PC-9 (cell line): Measurements from ENCODE around the gene FN3K. TPM values are rescaled to one million over a fixed set of nuclear protein-coding genes. Genes with fewer than 3 reads are reported as not detected.

Experiments
- BruUV-seq: library from RNA; stranded (reverse); fragments of 400-500 nt; replicated peaks from 2 replicates; lab custom pipeline; 2021; lab: Mats Ljungman, UMichigan
- CTCF ChIA-PET: fragments of 300-600 bp; sonication (Branson Sonifier 250); formaldehyde crosslinking; loops from one replicate; lab custom pipeline; 2022; ENCODE audit warnings: antibody characterized with exemption; lab: Charles Lee
- POLR2A ChIA-PET: fragments of 300-600 bp; sonication (Branson Sonifier 250); formaldehyde crosslinking; loops from one replicate; lab custom pipeline; 2022; ENCODE audit warnings: antibody characterized with exemption; ENCODE audit not compliant: unreplicated experiment; lab: Charles Lee
- DNase-seq, 2 experiments: peaks; one replicate each; pipeline versions ENCODE4 v3.0.0 to v3.0.0-alpha.2; 2015 to 2022; ENCODE audit warnings: mixed read lengths in 1 of 2
- H2AFZ ChIP-seq: fragments of 200-600 bp; sonication (generic); 2 replicates; pipeline ENCODE4 v1.8.1; 2017; ENCODE audit warnings: antibody characterized with exemption
- H3F3A ChIP-seq: fragments of 200-600 bp; sonication (generic); 2 replicates; pipeline ENCODE4 v1.8.1; 2017; ENCODE audit warnings: antibody characterized with exemption, mild to moderate bottlenecking, low read depth; ENCODE audit not compliant: insufficient read depth
- H3K27ac ChIP-seq: fragments of 200-600 bp; sonication (generic); 2 replicates; pipeline ENCODE4 v1.6.1; 2016; ENCODE audit warnings: mixed run types
- H3K27me3 ChIP-seq: fragments of 200-600 bp; sonication (generic); 2 replicates; pipeline ENCODE4 v1.6.1; 2016; ENCODE audit warnings: low read depth, mixed run types; ENCODE audit not compliant: insufficient read depth
- H3K36me3 ChIP-seq: fragments of 200-600 bp; sonication (generic); 2 replicates; pipeline ENCODE4 v1.6.1; 2016; ENCODE audit warnings: low read depth, mixed run types
- H3K4me1 ChIP-seq: fragments of 200-600 bp; sonication (generic); replicated peaks from 2 replicates; pipeline ENCODE4 v1.6.1; 2016; ENCODE audit warnings: mixed run types; ENCODE audit not compliant: insufficient read depth
- H3K4me2 ChIP-seq: fragments of 200-600 bp; sonication (generic); 2 replicates; pipeline ENCODE4 v1.6.1; 2017; ENCODE audit warnings: mixed run types
- H3K4me3 ChIP-seq: fragments of 200-600 bp; sonication (generic); 2 replicates; pipeline ENCODE4 v1.6.1; 2016; ENCODE audit warnings: mixed run types
- H3K79me2 ChIP-seq: fragments of 200-600 bp; sonication (generic); 2 replicates; pipeline ENCODE4 v1.6.1; 2017; ENCODE audit warnings: low read depth, mixed run types
- H3K9me2 ChIP-seq: fragments of 200-600 bp; sonication (generic); 2 replicates; pipeline ENCODE4 v1.8.1; 2017; ENCODE audit warnings: mild to moderate bottlenecking; ENCODE audit not compliant: insufficient read depth
- H3K9me3 ChIP-seq: fragments of 200-600 bp; sonication (generic); 2 replicates; pipeline ENCODE4 v1.8.1; 2016; ENCODE audit warnings: low read depth; ENCODE audit not compliant: insufficient read depth
- H4K20me1 ChIP-seq: fragments of 200-600 bp; sonication (generic); 2 replicates; pipeline ENCODE4 v1.8.1; 2017; ENCODE audit not compliant: insufficient read depth
- CTCF ChIP-seq: fragments of 200-600 bp; sonication (generic); conservative IDR thresholded peaks from 2 replicates; pipeline ENCODE4 v1.6.1; 2017; ENCODE audit warnings: mixed run types, antibody characterized with exemption, mild to moderate bottlenecking, moderate library complexity
- EZH2 ChIP-seq: fragments of 200-600 bp; sonication (generic); IDR thresholded peaks from 2 replicates; pipeline ENCODE4 v1.8.0; 2017; ENCODE audit warnings: antibody characterized with exemption, low read depth
- intact Hi-C: fragments of 100-400 bp; cut with micrococcal nuclease; formaldehyde crosslinking; loops from one replicate; pipeline ENCODE4 v1.10.0; 2022; ENCODE audit not compliant: unreplicated experiment
- total RNA-seq: library from RNA; stranded (reverse); gene quantifications from 2 replicates; pipeline ENCODE4 v1.2.3, GENCODE V29; 2021

Gene FN3K
- total RNA-seq, 1 experiment from 2014 or later, result 14.0 TPM

DNA sequence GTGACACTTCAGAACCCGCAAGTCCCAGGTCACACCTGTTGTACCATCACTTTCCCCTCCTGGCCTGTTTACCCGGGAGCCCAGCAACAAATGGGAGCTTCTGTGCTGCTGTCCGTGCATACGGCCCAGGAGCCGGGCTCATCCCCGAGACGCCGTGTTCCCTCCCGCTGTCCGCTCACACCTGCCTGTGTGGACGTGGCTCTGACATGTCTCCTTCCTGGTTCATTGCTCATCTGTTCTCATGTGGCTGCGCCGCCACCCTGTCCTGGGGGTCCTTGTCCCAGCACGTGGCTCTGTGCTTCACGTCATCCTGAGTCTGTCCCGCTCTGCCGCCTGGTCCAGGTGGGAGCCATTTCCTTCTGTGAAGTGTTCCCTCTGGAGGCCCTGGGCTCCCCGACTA is 54.4 kb downstream of the FN3K start:
- H3K4me3 ChIP-seq, result no peak overlapping the region
- BruUV-seq, result no TSS peak
- no peak for DNase-seq
- H3K36me3 ChIP-seq, result no peaks in the 10 kb centered on the region
- H3F3A ChIP-seq, result no peaks in the 10 kb centered on the region
- no peaks in the 10 kb centered on the region for H3K4me1 ChIP-seq
- TF ChIP-seq EZH2 (no peak), CTCF (no peak)
- H3K79me2 ChIP-seq, result no peaks in the 10 kb centered on the region
- no peak overlapping the region for H2AFZ ChIP-seq
- H3K27me3 ChIP-seq, result no peaks in the 10 kb centered on the region
- H4K20me1 ChIP-seq, result no peaks in the 10 kb centered on the region
- H3K9me2 ChIP-seq, result no peaks in the 10 kb centered on the region
- H3K4me2 ChIP-seq, result no peak overlapping the region
- ChIA-PET CTCF (no interaction called here), POLR2A (interaction anchor here (0.6 kb wide), 1 partner anchor 104 kb away, joined by 5 read pairs; no protein-coding TSS in a partner anchor)
- H3K9me3 ChIP-seq, result no peaks in the 10 kb centered on the region
- no peak overlapping the region for H3K27ac ChIP-seq
- intact Hi-C loops, result no loop called here

DNA sequence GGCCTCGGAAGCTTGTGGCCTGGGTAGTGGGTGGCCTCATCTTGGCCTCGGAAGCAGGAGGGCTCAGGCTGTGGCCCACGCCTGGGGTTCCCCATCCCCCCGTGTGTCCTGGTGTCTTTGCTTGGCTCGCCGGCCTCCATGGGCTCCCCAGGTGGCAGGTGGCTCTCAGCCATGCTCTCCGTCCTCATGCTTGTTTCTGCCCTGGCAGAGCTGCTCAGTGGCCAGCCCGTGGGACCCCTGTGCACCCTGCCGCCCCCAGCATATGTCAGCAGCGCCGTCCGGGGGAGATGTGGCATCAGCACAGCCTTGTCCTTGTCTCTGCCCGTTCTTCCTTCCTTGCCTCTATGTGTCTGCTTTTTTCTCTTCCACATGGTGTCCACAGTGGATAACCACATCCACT is 55.0 kb downstream of the FN3K start:
- no peaks in the 10 kb centered on the region for H3K36me3 ChIP-seq

DNA sequence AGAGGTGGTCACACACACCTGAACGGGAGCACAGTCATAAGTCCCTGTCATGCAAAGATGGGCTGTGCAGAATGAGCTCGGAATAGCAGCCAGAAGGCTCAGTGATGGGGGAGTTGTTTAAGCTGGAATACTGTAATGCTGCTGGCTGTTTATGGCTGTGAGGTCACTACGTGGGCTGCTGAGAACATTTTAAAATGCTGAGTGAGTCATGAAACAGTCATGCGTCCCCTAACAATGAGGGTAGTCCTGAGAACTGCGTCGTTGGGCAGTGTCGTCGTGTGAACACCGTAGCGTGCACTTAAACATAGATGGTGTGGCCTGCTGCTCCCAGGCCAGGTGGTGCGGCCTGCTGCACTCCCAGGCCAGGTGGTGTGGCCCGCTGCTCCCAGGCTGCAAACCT is 56.1 kb downstream of the FN3K start:
- DNase-seq, result no peak
- H3K9me2 ChIP-seq, result no peaks in the 10 kb centered on the region
- no peak overlapping the region for H3K4me3 ChIP-seq
- H3K27ac ChIP-seq, result no peak overlapping the region
- CTCF ChIA-PET, result no interaction called here
- H3K79me2 ChIP-seq, result no peaks in the 10 kb centered on the region
- no peaks in the 10 kb centered on the region for H3K9me3 ChIP-seq
- TF ChIP-seq EZH2, result no peak
- TF ChIP-seq CTCF, result no peak
- BruUV-seq, result no TSS peak
- H4K20me1 ChIP-seq, result no peaks in the 10 kb centered on the region
- POLR2A ChIA-PET, result no interaction called here
- H3K27me3 ChIP-seq, result no peaks in the 10 kb centered on the region
- no peaks in the 10 kb centered on the region for H3K36me3 ChIP-seq
- no peaks in the 10 kb centered on the region for H3K4me1 ChIP-seq
- H3F3A ChIP-seq, result no peaks in the 10 kb centered on the region
- H2AFZ ChIP-seq, result no peak overlapping the region
- H3K4me2 ChIP-seq, result no peak overlapping the region
- intact Hi-C loops, result no loop called here

More for the DNA sequence above, 55.0 kb downstream of the FN3K start:
- H4K20me1 ChIP-seq, result no peaks in the 10 kb centered on the region
- no peak overlapping the region for H3K27ac ChIP-seq
- no peaks in the 10 kb centered on the region for H3K9me2 ChIP-seq
- intact Hi-C loops, result no loop called here
- BruUV-seq, result no TSS peak
- no peak overlapping the region for H3K4me2 ChIP-seq
- ChIA-PET POLR2A (interaction anchor here (0.6 kb wide), 1 partner anchor 103 kb away, joined by 5 read pairs; no protein-coding TSS in a partner anchor), CTCF (no interaction called here)
- no peak overlapping the region for H2AFZ ChIP-seq
- H3F3A ChIP-seq, result no peaks in the 10 kb centered on the region
- no peak overlapping the region for H3K4me3 ChIP-seq
- H3K9me3 ChIP-seq, result no peaks in the 10 kb centered on the region
- H3K4me1 ChIP-seq, result no peaks in the 10 kb centered on the region
- no peaks in the 10 kb centered on the region for H3K27me3 ChIP-seq
- TF ChIP-seq CTCF (no peak), EZH2 (no peak)
- DNase-seq, result no peak
- H3K79me2 ChIP-seq, result no peaks in the 10 kb centered on the region
